UCSD-AML1 (cell line): ENCODE measurements around the gene SLC6A13.
"Not testable (repeated sequence)": the region's sequence is repeated elsewhere in the genome, so short reads cannot be mapped to it uniquely, and the experiment has no call there.

ENCODE experiments used
- DNase-seq: peaks from one replicate; lab custom pipeline; 2025; ENCODE audit not compliant: unreplicated experiment; lab: John Stamatoyannopoulos, UW

SLC6A13 gene

DNA sequence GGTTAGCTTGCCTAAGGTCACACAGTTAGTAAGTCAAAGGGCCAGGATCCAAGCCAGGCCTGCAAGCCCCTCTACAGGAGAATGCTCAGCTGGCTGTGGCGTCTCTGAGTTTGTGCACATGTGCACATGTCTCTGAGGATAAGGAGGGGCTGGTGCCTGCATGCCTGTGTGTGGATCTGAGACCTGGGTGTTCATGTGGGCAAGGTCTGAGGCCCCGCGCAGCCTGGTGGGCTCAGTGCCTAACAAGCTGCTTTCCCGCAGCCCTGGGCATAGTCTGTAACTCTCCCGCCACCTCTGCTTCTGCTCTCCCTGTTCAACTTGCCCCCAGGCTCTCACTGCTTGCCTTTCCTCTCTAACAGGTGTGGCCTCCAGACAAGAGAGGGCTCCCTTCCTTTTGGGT lies 44.4 kb downstream of the SLC6A13 start:
- DNase-seq: no peak

DNA sequence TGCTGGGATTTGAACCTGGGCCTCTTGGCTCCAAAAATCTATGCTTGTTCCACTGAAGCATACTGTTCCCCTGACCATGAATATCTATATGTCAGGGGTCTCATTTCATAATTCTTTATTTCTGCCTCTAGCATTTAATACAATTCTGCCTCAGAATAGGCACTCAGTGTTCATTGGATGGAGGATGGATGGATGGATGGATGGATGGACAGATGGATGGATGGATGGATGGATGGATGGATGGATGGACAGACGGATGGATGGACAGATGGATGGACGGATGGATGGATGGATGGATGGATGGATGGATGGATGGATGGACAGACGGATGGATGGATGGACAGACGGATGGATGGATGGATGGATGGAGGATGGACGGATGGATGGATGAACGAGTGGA lies 45.6 kb downstream of the SLC6A13 start:
- not testable (repeated sequence) for DNase-seq

DNA sequence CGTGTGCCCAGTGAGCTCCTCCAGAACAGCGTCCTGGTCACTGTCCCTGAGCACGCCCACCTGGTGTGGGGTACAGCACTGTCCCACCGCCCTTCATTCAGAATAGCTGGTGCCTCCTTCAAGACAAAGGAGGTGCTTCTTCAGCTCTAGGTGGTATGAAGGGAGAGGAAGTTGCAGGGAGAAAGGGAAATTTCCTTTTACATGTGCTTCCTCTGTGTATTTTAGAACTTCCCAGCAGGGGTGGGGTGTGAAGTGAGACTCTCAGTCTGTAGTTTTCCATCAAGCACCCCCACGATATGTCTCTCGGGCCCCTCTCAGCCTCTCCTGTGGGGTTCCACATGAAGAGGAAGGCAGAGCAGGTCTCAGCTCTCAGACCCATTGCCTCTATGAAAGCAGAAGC lies 47.5 kb downstream of the SLC6A13 start:
- no peak for DNase-seq

DNA sequence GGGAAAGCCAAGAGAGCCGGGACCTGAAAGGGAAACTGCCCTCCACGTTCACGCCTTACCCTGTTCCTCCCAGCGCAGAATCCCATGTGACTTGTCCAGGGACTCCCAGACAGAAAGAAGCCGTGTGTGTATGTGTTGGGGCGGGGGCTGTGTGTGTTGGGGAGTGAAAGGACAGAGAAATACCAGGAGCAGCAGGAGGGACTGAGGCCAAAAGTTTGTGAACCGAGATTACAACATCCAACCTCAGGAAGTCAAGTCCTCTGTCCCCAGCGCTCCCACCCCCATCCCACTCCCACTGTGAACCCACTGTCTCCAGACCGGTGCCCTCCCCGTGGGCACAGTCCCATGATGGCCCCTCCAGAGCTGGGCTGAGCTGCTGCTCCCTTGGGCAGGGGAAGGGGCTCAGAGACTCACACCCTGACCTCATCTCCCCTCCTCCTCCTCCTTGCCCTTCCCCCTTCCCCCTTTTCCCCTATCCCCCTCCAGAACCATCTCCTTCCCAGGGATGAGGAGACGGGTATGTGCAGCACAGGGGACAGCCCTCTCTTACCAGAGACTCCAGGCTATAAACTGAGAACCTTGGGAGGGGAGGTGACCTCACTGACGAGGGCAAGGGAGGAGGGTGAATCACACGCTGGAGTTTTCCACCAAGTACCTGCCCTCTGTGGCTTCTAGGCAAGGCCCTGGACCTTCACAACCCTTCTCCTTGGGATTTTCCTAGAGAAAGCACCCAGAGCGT lies 48.5 kb downstream of the SLC6A13 start, which contains the start of gene SLC6A12:
Gene SLC6A12 (minus strand): TSS at position 155 of the 739 bp plus-strand sequence. CDS start 4,171 bp downstream, outside the sequence.
- DNase-seq: no peak

DNA sequence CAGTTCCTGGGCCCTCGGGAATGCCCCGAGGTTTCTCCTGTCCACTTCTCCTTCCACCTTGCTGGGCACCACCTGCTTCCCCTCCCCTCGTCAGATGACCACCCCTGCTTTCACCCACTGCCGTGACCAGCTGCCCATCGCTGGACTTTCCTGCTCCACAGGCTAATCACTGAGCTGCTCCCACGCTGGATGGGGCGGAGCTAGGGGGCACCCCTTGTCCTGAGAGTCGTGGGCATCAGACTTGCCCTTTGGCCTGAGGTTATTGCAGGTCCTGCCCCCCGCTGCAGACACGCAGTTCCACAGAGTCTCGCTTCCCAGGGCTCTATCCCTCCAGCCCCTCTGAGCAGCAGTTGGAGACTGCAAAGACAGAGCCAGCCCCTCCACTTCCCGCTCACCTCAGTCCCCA lies 49.1 kb downstream of the SLC6A13 start:
- DNase-seq: no peak

DNA sequence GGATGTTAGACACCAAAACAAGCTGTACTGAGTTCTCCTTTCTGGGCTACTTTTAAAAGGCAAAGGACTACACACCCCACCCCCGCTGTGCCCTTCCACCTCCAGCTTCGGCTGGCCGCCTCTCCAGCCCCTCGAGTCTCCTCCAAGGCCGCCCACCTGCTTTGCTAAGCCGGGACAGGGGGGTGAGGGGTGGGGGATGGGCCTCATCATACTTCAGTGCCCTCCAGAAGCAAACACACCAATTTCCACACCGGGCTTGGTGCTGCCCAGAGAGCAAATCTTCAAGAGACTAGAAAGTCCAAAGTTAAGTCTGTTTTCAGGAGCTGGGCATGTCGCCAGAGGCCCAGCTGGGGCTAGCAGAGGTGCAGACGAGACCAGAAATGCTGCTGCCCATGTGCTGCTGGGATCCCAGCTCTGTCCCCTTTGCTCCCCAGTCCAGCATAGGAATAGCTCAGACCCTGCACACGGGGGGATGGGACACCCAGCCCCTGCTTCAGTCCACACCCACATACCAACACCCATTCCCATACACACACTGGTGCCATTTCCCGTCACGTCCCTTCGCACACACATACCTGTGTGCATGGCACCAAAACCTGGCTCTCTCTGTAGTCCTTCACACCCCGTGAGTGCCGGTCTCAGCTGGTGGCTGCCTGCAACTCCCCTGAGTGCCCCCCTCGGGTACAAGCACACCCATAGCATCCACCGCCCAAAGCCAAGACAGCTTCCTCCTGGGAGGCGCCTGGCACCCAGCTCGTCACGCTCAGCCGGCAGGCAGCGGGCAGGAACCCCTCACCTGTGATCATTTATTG lies 49.7 kb downstream of the SLC6A13 start:
- no peak for DNase-seq

DNA sequence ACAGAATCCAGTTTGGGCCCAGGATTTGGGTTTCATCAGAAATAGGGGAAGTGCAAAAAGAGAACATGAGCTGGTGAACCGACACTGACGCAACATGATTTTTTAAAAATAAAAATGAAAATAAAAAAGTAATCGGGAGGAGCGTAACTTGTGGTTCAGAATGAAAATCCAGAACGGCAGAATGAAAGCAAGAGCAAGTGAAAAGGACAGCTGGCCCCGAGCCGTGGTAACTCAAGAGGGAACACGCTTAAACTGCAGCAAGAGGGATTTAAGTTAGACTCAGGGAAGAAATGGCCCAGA lies 50.3 kb downstream of the SLC6A13 start:
- DNase-seq: no peak

DNA sequence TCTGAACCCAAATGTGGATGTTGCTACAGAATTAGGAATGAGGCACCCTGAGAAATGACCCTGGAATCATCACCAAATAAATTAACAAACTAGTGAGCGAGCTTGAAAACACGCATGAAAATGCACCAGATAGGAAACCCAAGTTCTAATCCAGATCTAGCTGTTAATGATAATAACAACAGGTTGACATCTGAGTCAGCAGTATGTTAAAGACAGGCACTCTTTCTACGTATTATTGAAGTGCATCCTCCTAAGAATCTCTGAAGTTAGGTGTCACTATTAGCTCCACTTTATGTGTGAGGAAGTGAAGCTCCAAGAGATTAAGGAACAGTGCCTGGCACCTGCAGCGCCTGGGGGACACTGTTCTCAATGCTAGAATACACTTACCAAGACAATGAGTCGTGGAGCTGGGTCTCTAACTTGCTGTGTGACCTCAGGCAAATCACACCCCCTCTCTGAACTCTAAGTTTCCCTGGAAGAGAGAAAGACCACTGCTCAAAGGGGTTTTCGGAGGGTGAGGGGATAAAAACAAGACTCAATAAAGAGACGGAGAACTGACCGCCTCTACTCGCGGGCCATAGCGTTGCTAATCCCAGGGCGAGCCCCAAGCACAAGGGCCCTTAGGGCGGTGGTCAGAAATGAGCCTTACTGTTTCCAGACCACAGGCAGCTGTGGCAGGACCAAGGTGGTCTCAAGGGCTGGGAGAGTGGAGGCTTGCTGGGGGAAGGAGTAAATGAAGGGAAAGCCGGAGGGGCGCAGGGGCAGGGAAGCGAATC lies 50.8 kb downstream of the SLC6A13 start:
- no peak for DNase-seq

DNA sequence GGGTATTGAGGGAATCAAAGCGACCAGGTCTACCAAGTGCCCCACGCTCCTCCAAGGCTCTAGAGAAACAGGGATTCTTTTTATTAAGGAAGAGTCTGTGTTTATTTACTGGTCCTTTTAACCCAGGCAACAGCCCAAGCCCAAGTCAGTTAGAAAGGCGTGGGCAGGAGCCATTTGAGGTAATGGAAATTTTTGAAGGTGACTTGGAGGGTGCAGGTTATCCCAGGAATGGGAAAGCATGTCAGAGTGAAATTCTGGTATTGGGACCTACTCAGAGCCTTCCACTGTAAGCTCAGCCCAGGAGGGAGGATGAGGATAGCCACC lies 51.5 kb downstream of the SLC6A13 start:
- no peak for DNase-seq

DNA sequence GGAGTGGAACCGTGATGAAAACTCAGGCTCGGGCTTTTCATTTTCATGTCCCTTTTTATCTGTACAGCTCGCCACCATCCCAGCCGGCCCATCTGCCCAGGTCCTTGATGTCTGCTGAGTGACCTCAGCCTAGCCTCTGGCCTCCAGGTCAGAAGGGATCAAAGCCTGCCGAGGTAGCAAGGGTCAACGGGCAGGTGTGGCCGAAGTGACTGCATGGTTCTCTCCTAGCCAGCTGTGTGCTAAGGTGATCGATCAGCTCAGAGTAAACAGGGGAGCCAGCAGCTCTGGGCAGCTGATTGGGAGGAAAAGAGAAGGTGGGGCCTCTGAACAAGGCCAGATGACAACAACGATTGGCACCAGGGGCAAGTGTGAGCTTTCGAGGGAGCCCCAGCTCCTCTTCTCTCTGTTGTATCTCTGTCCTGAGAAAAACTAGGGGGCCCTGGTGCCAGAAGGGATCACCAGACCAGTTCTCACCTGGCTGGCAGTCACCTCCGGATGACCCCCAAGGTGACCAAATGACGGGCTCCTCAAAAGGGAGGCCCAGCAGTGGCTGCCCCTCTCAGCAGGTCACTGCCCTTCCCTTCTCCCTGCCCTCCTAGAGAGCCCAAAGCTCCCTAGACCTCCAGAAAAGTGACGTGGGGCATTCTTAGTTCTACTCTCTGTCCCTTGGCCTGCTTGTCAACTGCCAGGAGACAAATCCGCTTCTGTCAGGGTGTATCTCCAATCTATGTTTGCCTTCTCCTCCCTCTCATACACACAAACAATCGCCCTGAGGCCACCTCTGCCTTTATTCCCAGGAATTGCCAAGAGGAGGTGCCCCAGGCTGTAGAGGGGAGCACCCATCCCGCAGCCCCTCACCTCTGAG lies 52.1 kb downstream of the SLC6A13 start:
- DNase-seq: no peak

DNA sequence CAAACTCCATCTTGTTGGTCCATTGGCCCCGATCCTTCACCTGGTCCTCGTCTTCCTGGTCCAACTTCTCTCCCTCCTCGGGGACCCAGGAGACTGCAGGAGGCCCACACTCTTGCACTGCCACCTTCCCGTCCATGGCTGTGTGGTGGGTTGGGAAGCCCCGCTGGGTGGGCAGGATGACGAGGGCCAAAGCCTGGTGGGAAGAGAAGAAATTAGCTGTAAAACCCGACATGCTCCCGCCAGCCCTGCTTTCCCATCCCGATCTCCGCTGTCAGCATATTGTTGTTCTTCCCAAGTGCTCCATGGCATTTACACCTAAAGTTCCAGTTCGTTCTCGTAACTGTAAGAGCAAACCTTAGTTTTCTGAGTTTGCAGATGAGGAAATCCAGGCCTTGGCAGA lies 52.8 kb downstream of the SLC6A13 start:
- DNase-seq: no peak

DNA sequence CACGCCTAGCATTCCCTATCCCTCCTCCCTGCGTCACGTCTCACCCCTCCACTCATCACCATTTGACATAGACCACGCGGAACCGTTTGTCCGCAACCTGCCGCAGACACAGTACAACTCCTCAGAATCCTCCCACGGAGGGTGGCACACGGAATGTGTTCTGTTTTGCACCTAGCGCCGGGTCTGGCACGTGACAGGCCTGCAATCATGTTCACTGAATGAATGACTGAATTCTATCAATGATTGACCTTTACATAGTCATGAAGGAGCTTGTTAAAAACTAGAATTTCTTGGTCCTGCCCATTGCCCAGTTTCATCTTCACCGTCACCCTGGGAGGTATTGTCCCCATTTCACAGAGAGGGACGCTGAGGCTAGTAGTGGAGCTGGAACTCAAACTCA lies 53.4 kb downstream of the SLC6A13 start:
- no peak for DNase-seq

DNA sequence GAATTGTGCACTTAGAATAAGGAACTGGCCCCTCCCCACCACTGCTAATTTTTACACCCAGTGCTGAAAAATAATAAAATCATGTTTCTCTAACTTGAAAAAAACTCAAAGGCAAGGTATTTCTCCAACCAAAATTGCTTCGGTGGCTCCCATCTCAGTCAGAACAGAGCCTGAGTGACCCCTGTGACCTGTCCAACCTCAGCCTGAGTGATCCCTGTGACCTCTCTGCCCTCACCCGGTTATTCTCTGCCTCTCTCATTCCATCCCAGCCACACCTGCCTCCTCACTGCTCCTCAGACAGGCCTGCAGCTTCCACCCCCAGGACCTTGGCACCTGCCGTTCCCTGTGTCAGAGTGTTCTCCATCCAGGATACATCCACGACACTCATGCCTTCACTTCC lies 53.8 kb downstream of the SLC6A13 start:
- no peak for DNase-seq

DNA sequence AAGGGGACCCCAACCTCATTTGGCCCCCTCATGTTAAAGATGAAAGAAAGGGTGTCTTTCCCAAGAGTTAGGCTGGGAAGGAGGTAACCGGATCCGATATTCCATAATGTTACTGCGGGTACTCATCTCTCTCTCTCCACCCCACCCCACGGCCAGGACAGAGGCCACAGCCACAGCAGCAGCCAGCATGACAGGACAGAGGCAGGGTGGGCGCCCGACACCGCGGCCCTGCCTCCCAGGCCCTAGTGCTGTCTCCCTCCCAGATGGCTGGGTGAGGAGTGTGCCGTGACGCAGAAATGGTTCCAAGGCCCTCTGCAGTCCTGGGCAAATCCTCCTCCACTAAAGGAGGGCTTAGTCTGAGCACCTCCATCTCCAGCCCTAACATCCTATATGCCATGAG lies 54.8 kb downstream of the SLC6A13 start:
- no peak for DNase-seq

DNA sequence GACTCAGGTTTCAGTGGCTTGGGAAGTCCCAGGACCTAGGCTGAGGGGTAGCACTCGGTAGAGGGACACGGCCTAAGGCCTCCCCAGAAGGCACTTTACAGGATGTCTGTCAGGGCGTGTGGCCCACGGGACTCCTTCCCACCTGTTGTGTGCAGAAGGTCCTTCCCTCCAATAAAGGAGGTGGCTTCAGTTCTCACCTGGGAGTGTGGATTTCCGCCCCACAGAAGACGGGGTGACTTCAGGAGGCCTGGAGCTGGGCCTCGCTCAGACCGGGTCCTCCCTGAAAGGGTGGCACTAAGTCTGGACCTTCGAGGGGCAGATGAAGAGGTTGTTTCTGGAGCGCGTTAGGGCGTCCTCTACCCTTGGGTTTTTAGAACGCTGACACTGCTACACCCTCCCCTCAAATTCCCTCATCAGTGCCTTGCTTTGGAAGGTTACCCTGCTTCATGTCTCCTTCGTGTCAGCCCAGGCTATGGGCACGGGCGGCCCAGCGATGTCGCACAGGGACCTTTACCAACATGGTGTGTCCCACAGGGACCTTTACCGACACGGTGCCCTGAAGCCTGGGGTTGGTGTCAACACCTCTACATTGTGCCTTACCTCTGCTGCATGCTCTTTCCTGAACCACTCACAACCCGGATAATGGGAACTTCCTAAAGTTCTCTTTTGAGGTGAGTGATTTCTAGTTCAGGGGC lies 55.7 kb downstream of the SLC6A13 start:
- no peak for DNase-seq

DNA sequence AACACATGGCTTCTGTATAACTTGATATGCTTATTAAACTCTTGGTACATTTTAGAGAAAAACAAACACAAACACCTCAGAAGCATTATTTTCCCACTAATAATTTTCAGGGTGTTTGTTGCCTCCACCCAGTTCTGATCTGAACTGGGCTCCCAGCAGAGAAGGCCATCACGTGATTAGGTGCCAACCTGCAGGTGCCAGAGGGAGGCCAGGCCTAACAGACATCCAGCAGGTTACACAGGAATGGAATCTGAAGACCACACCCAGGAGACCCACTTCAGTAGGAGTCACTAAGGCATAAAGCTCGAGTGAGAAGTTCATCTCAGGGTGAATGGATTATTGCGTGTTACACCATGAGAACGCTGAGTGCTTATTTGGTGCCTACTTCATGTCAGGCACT lies 57.6 kb downstream of the SLC6A13 start:
- DNase-seq: no peak

DNA sequence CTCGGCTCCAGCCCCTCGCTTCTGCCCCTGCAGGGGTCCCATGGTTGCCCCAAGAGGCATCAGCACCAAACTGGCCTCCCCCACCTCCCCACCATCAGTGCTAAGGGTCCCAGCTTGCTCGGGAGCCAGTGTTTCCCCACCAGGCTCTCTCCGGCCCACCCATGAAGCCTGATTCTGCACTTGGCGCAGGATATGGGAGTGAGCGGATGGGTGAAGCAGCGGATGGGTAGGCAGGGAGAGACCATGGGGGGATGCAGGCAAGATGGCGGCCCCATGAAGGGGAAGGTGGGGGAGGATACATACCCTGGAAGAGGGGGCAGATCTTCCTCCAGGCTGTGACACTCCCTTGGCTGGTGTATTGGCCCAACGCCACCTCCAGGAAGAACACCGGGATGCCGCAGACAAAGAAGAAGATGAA lies 58.4 kb downstream of the SLC6A13 start:
- no peak for DNase-seq

DNA sequence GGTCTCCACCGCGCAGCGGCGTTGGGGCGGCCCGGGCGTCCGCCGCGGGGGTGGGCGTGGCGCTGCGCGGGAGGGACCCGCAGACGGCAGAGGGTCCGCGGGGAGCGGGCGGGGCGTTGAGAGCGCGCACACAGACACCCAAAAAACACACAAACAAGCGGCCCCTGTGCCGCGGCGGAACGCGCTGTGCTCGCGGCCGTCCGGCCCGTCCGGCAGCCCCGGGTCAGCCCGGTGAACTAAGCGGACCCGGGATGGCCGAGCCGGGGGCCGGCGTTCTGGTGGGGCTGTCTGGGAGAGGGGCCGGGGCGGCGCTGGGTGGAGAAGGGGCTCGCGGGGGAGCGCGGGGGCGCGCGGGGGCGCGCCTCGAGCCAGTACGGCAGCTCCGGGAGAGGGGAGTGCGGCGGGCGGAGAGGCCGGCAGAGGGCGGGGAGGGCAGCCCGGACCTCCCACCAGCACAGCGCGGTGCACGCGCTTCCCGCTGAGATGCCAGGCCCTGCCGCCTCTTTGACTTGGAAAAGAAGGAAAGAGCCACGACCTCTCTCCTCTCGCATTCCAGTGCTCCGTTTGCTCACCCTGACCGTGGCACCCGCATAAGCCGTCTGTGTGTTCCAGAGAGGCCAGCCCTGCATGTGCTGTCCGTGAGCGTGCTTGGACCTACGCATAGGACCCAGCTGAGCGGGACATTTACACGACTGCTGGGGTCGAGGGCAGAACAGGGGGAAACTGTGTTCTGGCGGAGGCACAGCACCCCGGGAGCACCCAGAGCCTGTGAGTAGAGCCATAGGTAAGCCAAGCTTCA lies 59.0 kb downstream of the SLC6A13 start:
- DNase-seq: no peak

DNA sequence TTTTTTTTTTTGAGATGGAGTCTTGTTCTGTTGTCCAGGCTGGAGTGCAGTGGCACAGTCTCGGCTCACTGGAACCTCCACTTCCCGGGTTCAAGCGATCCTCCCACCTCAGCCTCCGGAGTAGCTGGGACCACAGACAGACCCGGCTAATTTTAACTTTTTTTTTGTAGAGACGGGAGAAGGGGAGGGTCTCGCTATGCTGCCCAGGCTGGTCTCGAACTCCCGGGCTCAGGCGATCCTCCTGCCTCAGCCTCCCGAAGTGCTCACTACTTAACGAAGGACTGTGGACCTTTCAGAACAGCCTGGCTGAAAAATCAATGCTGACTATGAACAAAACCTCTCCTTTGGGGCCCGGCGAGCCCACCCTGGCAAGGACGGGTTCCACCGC lies 59.6 kb downstream of the SLC6A13 start:
- no peak for DNase-seq
